ENCODE results near the gene B4GALT6. TPM values are rescaled to one million over a fixed set of nuclear protein-coding genes. Genes with fewer than 3 reads are reported as not detected.
"Not testable (repeated sequence)": the region's sequence is repeated elsewhere in the genome, so short reads cannot be mapped to it uniquely, and the experiment has no call there.

The B4GALT6 gene
- polyA plus RNA-seq (2013) = 7.4 and 7.8 TPM in 2 replicates

DNA sequence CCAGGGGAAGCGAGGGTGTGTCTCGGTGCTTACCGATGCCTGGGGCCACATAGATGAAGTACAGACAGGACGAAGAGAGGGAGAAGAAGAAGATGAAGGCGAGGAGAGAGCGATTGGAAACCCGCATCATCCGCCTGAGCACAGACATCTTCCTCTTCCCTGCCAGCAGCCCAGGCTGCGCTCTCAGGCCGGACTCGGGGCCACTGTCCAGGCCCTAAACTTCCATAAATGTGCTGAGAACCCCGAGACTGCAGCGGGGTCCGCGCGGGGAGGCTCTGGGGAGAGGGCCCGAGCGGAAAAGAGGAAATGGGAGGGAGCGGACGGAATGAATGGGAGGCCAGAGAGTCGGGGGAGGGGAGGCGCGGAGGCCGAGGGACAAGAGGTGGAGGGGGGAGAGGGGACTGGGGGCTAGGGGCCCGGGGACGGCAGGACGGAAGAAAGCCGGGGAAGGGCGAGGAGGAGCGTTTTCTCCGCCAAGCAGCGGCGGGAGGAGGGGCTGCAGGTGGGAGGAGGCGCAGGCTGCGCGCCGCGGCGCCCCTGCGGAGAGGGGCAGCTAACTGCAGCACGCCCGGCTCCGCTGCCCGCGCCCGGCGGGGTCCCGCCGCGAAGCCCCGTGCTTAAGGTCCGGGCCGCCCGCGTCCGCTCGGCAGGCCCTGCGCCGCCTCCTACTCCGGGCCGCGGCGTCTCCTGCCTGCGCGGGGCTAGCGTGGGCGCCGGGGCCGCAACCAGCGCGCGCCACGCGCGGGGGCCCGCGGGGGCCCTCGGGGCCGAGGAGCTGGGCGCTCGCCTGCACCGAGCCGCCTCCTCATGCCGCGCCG is at the start of gene B4GALT6:
Gene B4GALT6, minus strand, starts transcription at position 303 of the 818 bp plus-strand sequence. Its CDS starts 155 bp downstream, at position 148.
- H3K27ac ChIP-seq (ENCODE audit: low read depth, low read length) = peak within 1 kb of the TSS; percentile 91
- peak within 1 kb of the TSS; percentile 79 for H3K18ac ChIP-seq (ENCODE audit: low read length)
- peak within 1 kb of the TSS; percentile 81 for H2AFZ ChIP-seq (ENCODE audit: insufficient read depth, low read length, poor library complexity)
- H4K8ac ChIP-seq (ENCODE audit: low read depth, low read length) = peak within 1 kb of the TSS; percentile 75
- no peak within 1 kb of the TSS for H2BK12ac ChIP-seq (ENCODE audit: low read length)
- H3K4me3 ChIP-seq (ENCODE audit: low read depth, low read length) = peak within 1 kb of the TSS; percentile 80
- H4K91ac ChIP-seq (ENCODE audit: low read depth, low read length) = peak within 1 kb of the TSS; percentile 68
- no peak within 1 kb of the TSS for H3K23ac ChIP-seq (ENCODE audit: low read length)
- peak within 1 kb of the TSS; percentile 94 for H3K9ac ChIP-seq (ENCODE audit: low read length)
- peak within 1 kb of the TSS; percentile 77 for H4K12ac ChIP-seq (ENCODE audit: low read depth, low read length)
- peak within 1 kb of the TSS; percentile 58 for H2BK5ac ChIP-seq (ENCODE audit: low read depth, low read length, poor library complexity)
- H3K36me3 ChIP-seq (ENCODE audit: control insufficient read depth in 1 of 2, insufficient read depth in 2 of 2, low read length in 2 of 2) = no peaks in the 10 kb centered on the region
- H3K79me2 ChIP-seq (ENCODE audit: control insufficient read depth, insufficient read depth, low read length, poor library complexity) = peaks cover 5% of the 10 kb centered on the region
- peak within 1 kb of the TSS; percentile 80 for H3K4ac ChIP-seq (ENCODE audit: low read depth, low read length)
- peaks cover 6 to 22% of the 10 kb centered on the region in 2 experiments for H3K4me1 ChIP-seq (ENCODE audit: control insufficient read depth in 1 of 2, insufficient read depth in 2 of 2, low read length in 2 of 2)
- H3K4me2 ChIP-seq (ENCODE audit: low read length) = peak within 1 kb of the TSS; percentile 94
- H3K14ac ChIP-seq (ENCODE audit: low read length) = peak within 1 kb of the TSS; percentile 79
- H2AK5ac ChIP-seq (ENCODE audit: low read length) = no peak within 1 kb of the TSS
- H3K79me1 ChIP-seq (ENCODE audit: low read length) = peaks cover 9% of the 10 kb centered on the region
- no peaks in the 10 kb centered on the region for H3K9me3 ChIP-seq (ENCODE audit: insufficient read depth, low read depth, low read length)
- no peaks in the 10 kb centered on the region for H3K27me3 ChIP-seq (ENCODE audit: insufficient read depth, low read length)
- H2BK120ac ChIP-seq (ENCODE audit: insufficient read depth, low read length, poor library complexity) = peak within 1 kb of the TSS; percentile 71
- no peak for DNase-seq
- WGBS (ENCODE audit: extremely low coverage, insufficient coverage, insufficient read length) = no CpG with 5 or more reads among the region's 86 CpGs

DNA sequence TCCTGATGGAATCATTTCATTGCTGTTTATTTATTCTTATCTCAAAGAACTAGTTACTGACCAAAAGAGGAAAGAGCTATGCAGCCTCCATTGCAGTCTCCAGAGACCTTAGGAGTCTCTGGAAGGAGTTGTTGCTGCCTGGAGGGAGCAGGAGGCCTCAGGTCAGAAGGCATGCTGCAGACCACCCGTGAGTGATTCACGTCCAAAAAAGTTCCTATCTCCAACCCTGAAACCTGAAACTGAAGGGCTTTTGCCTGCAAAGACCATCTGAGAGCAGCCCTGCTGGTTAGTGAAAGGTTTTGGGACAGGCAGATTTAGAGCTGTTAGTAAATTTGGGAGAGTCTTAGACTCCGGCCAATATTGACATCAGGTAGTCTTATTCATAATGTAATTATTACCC is 47.2 kb upstream of the B4GALT6 start:
- H2AFZ ChIP-seq (ENCODE audit: insufficient read depth, low read length, poor library complexity) = no peak overlapping the region
- no peak overlapping the region for H3K4ac ChIP-seq (ENCODE audit: low read depth, low read length)
- H2BK5ac ChIP-seq (ENCODE audit: low read depth, low read length, poor library complexity) = no peak overlapping the region
- no peak overlapping the region for H4K8ac ChIP-seq (ENCODE audit: low read depth, low read length)
- H2BK12ac ChIP-seq (ENCODE audit: low read length) = no peak overlapping the region
- H3K4me2 ChIP-seq (ENCODE audit: low read length) = no peak overlapping the region
- no peak overlapping the region for H2BK120ac ChIP-seq (ENCODE audit: insufficient read depth, low read length, poor library complexity)
- no peaks in the 10 kb centered on the region for H3K79me2 ChIP-seq (ENCODE audit: control insufficient read depth, insufficient read depth, low read length, poor library complexity)
- no peak overlapping the region for H4K12ac ChIP-seq (ENCODE audit: low read depth, low read length)
- peaks cover 3 to 4% of the 10 kb centered on the region in 2 experiments for H3K4me1 ChIP-seq (ENCODE audit: control insufficient read depth in 1 of 2, insufficient read depth in 2 of 2, low read length in 2 of 2)
- H3K9ac ChIP-seq (ENCODE audit: low read length) = no peak overlapping the region
- no peak overlapping the region for H2AK5ac ChIP-seq (ENCODE audit: low read length)
- H3K36me3 ChIP-seq (ENCODE audit: control insufficient read depth in 1 of 2, insufficient read depth in 2 of 2, low read length in 2 of 2) = no peaks in the 10 kb centered on the region
- H3K23ac ChIP-seq (ENCODE audit: low read length) = no peak overlapping the region
- no peaks in the 10 kb centered on the region for H3K9me3 ChIP-seq (ENCODE audit: insufficient read depth, low read depth, low read length)
- no peak for DNase-seq
- no peaks in the 10 kb centered on the region for H3K79me1 ChIP-seq (ENCODE audit: low read length)
- no peak overlapping the region for H3K4me3 ChIP-seq (ENCODE audit: low read depth, low read length)
- no peak overlapping the region for H3K27ac ChIP-seq (ENCODE audit: low read depth, low read length)
- H3K27me3 ChIP-seq (ENCODE audit: insufficient read depth, low read length) = no peaks in the 10 kb centered on the region
- H3K18ac ChIP-seq (ENCODE audit: low read length) = no peak overlapping the region
- no CpG with 5 or more reads among the region's 3 CpGs for WGBS (ENCODE audit: extremely low coverage, insufficient coverage, insufficient read length)
- no peak overlapping the region for H4K91ac ChIP-seq (ENCODE audit: low read depth, low read length)
- no peak overlapping the region for H3K14ac ChIP-seq (ENCODE audit: low read length)

DNA sequence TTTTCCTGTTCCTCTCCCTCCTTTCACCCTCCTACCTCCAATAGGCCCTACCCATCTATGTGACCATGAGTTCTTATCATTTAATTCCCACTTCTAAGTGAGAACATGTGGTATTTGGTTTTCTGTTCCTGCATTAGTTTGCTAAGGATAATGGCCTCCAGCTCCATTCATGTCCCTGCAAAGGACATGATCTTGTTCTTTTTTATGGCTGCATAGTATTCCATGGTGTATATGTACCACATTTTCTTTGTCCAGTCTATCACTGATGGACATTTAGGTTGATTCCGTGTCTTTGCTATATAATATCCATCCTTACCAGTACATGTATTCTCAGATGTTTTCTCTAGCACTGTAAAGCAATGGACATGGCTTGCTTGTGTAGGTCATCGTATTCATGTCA is 44.8 kb upstream of the B4GALT6 start:
- H3K27me3 ChIP-seq (ENCODE audit: insufficient read depth, low read length) = not testable (repeated sequence)

DNA sequence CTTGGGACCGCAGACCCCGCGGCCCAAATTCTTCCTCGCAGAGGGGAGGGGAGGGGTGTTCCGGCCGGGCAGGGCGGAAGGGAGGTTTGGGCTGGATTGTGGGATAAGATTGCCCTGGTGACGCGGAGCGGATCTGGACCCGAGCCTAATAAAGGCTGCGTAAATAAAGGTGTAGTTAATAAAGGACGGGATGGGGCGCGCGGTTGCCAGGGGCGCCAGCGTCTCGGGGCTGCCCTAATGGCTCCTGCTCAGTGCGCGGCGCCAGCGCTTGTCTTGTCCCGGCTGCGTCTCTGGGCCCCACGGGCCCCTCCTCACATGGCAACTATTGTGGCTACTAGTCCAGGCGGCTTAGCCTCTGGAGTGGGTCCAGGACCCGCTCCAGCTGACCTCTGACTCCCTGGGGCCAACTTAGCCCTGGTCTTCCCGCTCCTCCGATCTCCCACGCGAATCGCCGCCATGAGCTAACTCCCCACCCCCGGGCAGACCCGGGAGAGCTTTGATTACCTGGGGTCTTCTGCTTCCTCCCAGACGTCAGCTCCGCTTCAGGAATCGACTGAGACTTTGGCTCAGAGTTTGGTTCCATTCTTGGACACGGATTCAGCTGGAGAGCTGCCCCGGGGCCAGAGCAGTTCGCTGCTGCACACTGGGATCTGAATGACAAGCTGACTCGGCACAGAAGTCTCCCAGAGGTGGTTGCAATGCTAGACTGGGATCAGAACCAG is 39.8 kb upstream of the B4GALT6 start:
- Histone ChIP-seq H3K4me1 (ENCODE audit: control insufficient read depth in 1 of 2, insufficient read depth in 2 of 2, low read length in 2 of 2) (peaks cover 14 to 19% of the 10 kb centered on the region in 2 experiments), H3K4me3 (ENCODE audit: low read depth, low read length) (no peak overlapping the region), H3K9me3 (ENCODE audit: insufficient read depth, low read depth, low read length) (no peaks in the 10 kb centered on the region), H4K91ac (ENCODE audit: low read depth, low read length) (peak overlapping the region; percentile 80), H3K27ac (ENCODE audit: low read depth, low read length) (no peak overlapping the region), H3K18ac (ENCODE audit: low read length) (no peak overlapping the region), H4K12ac (ENCODE audit: low read depth, low read length) (peak overlapping the region; percentile 24), H3K27me3 (ENCODE audit: insufficient read depth, low read length) (no peaks in the 10 kb centered on the region), H3K9ac (ENCODE audit: low read length) (no peak overlapping the region), H2AK5ac (ENCODE audit: low read length) (peak overlapping the region; percentile 4), H2BK5ac (ENCODE audit: low read depth, low read length, poor library complexity) (peak overlapping the region; percentile 44), H3K4ac (ENCODE audit: low read depth, low read length) (no peak overlapping the region), H3K79me2 (ENCODE audit: control insufficient read depth, insufficient read depth, low read length, poor library complexity) (peaks cover 1% of the 10 kb centered on the region), H3K36me3 (ENCODE audit: control insufficient read depth in 1 of 2, insufficient read depth in 2 of 2, low read length in 2 of 2) (no peaks in the 10 kb centered on the region), H2AFZ (ENCODE audit: insufficient read depth, low read length, poor library complexity) (no peak overlapping the region), H2BK12ac (ENCODE audit: low read length) (peak overlapping the region; percentile 51), H4K8ac (ENCODE audit: low read depth, low read length) (peak overlapping the region; percentile 66), H2BK120ac (ENCODE audit: insufficient read depth, low read length, poor library complexity) (peak overlapping the region; percentile 62), H3K4me2 (ENCODE audit: low read length) (no peak overlapping the region), H3K14ac (ENCODE audit: low read length) (peak overlapping the region; percentile 14), H3K79me1 (ENCODE audit: low read length) (peaks cover 10% of the 10 kb centered on the region), H3K23ac (ENCODE audit: low read length) (no peak overlapping the region)
- WGBS (ENCODE audit: extremely low coverage, insufficient coverage, insufficient read length) = no CpG with 5 or more reads among the region's 43 CpGs
- no peak for DNase-seq

More for the DNA sequence above, 44.8 kb upstream of the B4GALT6 start:
- no CpG with 5 or more reads among the region's 2 CpGs for WGBS (ENCODE audit: extremely low coverage, insufficient coverage, insufficient read length)
- H2AFZ ChIP-seq (ENCODE audit: insufficient read depth, low read length, poor library complexity); H3K18ac ChIP-seq (ENCODE audit: low read length); H2BK5ac ChIP-seq (ENCODE audit: low read depth, low read length, poor library complexity); H2BK12ac ChIP-seq (ENCODE audit: low read length); H3K9ac ChIP-seq (ENCODE audit: low read length); H2AK5ac ChIP-seq (ENCODE audit: low read length); H3K4me2 ChIP-seq (ENCODE audit: low read length); H3K4ac ChIP-seq (ENCODE audit: low read depth, low read length); H3K79me2 ChIP-seq (ENCODE audit: control insufficient read depth, insufficient read depth, low read length, poor library complexity); H3K9me3 ChIP-seq (ENCODE audit: insufficient read depth, low read depth, low read length); H3K36me3 ChIP-seq (ENCODE audit: control insufficient read depth in 1 of 2, insufficient read depth in 2 of 2, low read length in 2 of 2); H3K23ac ChIP-seq (ENCODE audit: low read length); H4K12ac ChIP-seq (ENCODE audit: low read depth, low read length); H3K4me3 ChIP-seq (ENCODE audit: low read depth, low read length); H3K79me1 ChIP-seq (ENCODE audit: low read length); H3K14ac ChIP-seq (ENCODE audit: low read length); H3K27ac ChIP-seq (ENCODE audit: low read depth, low read length); DNase-seq; H4K8ac ChIP-seq (ENCODE audit: low read depth, low read length); H2BK120ac ChIP-seq (ENCODE audit: insufficient read depth, low read length, poor library complexity); H4K91ac ChIP-seq (ENCODE audit: low read depth, low read length): not testable (repeated sequence)
- H3K4me1 ChIP-seq (ENCODE audit: control insufficient read depth in 1 of 2, insufficient read depth in 2 of 2, low read length in 2 of 2) = peaks cover 5 to 11% of the 10 kb centered on the region in 2 experiments

Data from trophoblast cell (in vitro differentiated cells and primary cell).